Suppressor macrophage (primary cell): ENCODE data around the gene CDC73.
"Not testable (repeated sequence)": the region's sequence is repeated elsewhere in the genome, so short reads cannot be mapped to it uniquely, and the experiment has no call there.

Source experiments
- DNase-seq, 4 experiments: peaks; one replicate each; pipeline ENCODE4 v3.0.0-alpha.2; 2020 to 2022

The CDC73 gene

GRCh38 chr1:193181985-193182384, 60.2 kb downstream of the CDC73 start:
- DNase-seq: no peak

- peak; percentile 40 to 70 (median 56) for DNase-seq
These were observed 61.3 kb downstream of the CDC73 start for GRCh38 chr1:193183019-193183627.

GRCh38 chr1:193184776-193185175, 62.9 kb downstream of the CDC73 start:
- no peak for DNase-seq

- DNase-seq: no peak
These were observed 63.4 kb downstream of the CDC73 start for GRCh38 chr1:193185211-193185610.

GRCh38 chr1:193185901-193186731, 64.3 kb downstream of the CDC73 start, which contains the start of gene B3GALT2:
Gene B3GALT2 (minus strand): TSS chr1:193186613. CDS start chr1:193181562, 5,051 bp downstream.
- peak; percentile 19 to 27 (median 24) for DNase-seq

- no peak for DNase-seq
These were observed 65.3 kb downstream of the CDC73 start for GRCh38 chr1:193187114-193187513.

- DNase-seq: not testable (repeated sequence)
These were observed 67.1 kb downstream of the CDC73 start for GRCh38 chr1:193188915-193189314.

GRCh38 chr1:193189442-193190095, 67.7 kb downstream of the CDC73 start:
- DNase-seq: no peak

GRCh38 chr1:193190096-193190744, 68.4 kb downstream of the CDC73 start:
- DNase-seq: no peak

- DNase-seq: no peak
These were observed 70.8 kb downstream of the CDC73 start for GRCh38 chr1:193192586-193192985.

GRCh38 chr1:193199940-193200339, 78.1 kb downstream of the CDC73 start:
- DNase-seq: no peak

GRCh38 chr1:193201021-193201420, 79.2 kb downstream of the CDC73 start:
- peak in 1 of 4 experiments; percentile 3 for DNase-seq

- DNase-seq: no peak
These were observed 89.2 kb downstream of the CDC73 start for GRCh38 chr1:193210996-193211395.

GRCh38 chr1:193211539-193211938, 89.7 kb downstream of the CDC73 start:
- DNase-seq: peak in 1 of 4 experiments; percentile 10

- DNase-seq: no peak
These were observed 90.8 kb downstream of the CDC73 start for GRCh38 chr1:193212637-193213036.

GRCh38 chr1:193213998-193214397, 92.2 kb downstream of the CDC73 start:
- DNase-seq: no peak

- DNase-seq: no peak
These were observed 95.1 kb downstream of the CDC73 start for GRCh38 chr1:193216920-193217319.

- DNase-seq: no peak
These were observed 97.6 kb downstream of the CDC73 start for GRCh38 chr1:193219391-193219790.

- DNase-seq: no peak
These were observed 99.8 kb downstream of the CDC73 start for GRCh38 chr1:193221651-193222050.

- DNase-seq: no peak
These were observed 100.3 kb downstream of the CDC73 start for GRCh38 chr1:193222056-193222615.

GRCh38 chr1:193229136-193229535, 107.3 kb downstream of the CDC73 start:
- no peak for DNase-seq

- not testable (repeated sequence) for DNase-seq
These were observed 109.3 kb downstream of the CDC73 start for GRCh38 chr1:193231146-193231545.

GRCh38 chr1:193234530-193234929, 112.7 kb downstream of the CDC73 start:
- no peak for DNase-seq
